SU-DHL-6 (cell line): ENCODE results near the gene ATP6V0B.

ENCODE experiments used
- H2AFZ ChIP-seq: fragments of 200-600 bp; sonication (generic); 2 replicates; pipeline ENCODE4 v1.6.1; 2014; ENCODE audit warnings: low read depth, mild to moderate bottlenecking, moderate library complexity, mixed read lengths, antibody characterized with exemption, low read length; ENCODE audit not compliant: severe bottlenecking
- H3F3A ChIP-seq: fragments of 200-600 bp; shearing (Covaris generic); 2 replicates; pipeline ENCODE4 v1.6.0; 2016; ENCODE audit warnings: antibody characterized with exemption, mild to moderate bottlenecking; ENCODE audit not compliant: insufficient read depth
- H3K27ac ChIP-seq: fragments of 200-600 bp; sonication (generic); 2 replicates; pipeline ENCODE4 v1.5.1; 2016; ENCODE audit warnings: low read depth, mild to moderate bottlenecking, low read length, moderate library complexity, mixed read lengths
- H3K27me3 ChIP-seq: fragments of 200-600 bp; sonication (generic), shearing (Covaris generic); 2 replicates; pipeline ENCODE4 v1.6.0; 2014; ENCODE audit warnings: mild to moderate bottlenecking, low read length
- H3K36me3 ChIP-seq: fragments of 200-600 bp; sonication (generic); 2 replicates; pipeline ENCODE4 v1.6.1; 2014; ENCODE audit warnings: mild to moderate bottlenecking, low read length, mixed read lengths
- H3K4me2 ChIP-seq: fragments of 300-600, 200-600 bp; shearing (Covaris generic), sonication (generic); 2 replicates; pipeline ENCODE4 v1.6.0; 2014; ENCODE audit warnings: low read length, low read depth, mild to moderate bottlenecking; ENCODE audit not compliant: poor library complexity, severe bottlenecking
- H3K4me3 ChIP-seq: fragments of 200-600 bp; sonication (generic); 2 replicates; pipeline ENCODE4 v1.5.1; 2014; ENCODE audit warnings: antibody characterized with exemption, low read length, mild to moderate bottlenecking, mixed read lengths; ENCODE audit not compliant: insufficient read depth, poor library complexity, severe bottlenecking
- H3K79me2 ChIP-seq: fragments of 200-600 bp; sonication (generic); 2 replicates; pipeline ENCODE4 v1.6.1; 2014; ENCODE audit warnings: mild to moderate bottlenecking, low read length, moderate library complexity; ENCODE audit not compliant: insufficient read depth
- H3K9ac ChIP-seq: fragments of 200-600 bp; sonication (generic); 2 replicates; pipeline ENCODE4 v1.7.0; 2014; ENCODE audit warnings: mild to moderate bottlenecking, low read length
- H3K9me2 ChIP-seq: fragments of 200-600 bp; sonication (generic); replicated peaks from 2 replicates; pipeline ENCODE4 v1.6.1; 2014; ENCODE audit warnings: low read length; ENCODE audit not compliant: insufficient read depth
- H3K9me3 ChIP-seq: fragments of 200-600 bp; sonication (generic); 2 replicates; pipeline ENCODE4 v1.6.1; 2014; ENCODE audit warnings: low read length, mixed read lengths; ENCODE audit not compliant: insufficient read depth
- H4K20me1 ChIP-seq: fragments of 200-600 bp; sonication (generic); 2 replicates; pipeline ENCODE4 v1.6.1; 2014; ENCODE audit warnings: low read depth, mild to moderate bottlenecking, antibody characterized with exemption, low read length, moderate library complexity, mixed read lengths
- EZH2phosphoT487 ChIP-seq: fragments of 200-600 bp; sonication (generic), shearing (Covaris generic); conservative IDR thresholded peaks from 2 replicates; pipeline ENCODE4 v1.6.1; 2018; ENCODE audit warnings: mild to moderate bottlenecking, antibody characterized with exemption, low read length, moderate library complexity, mixed read lengths
- TF ChIP-seq, protein P1 (sequence below): fragments of 200-600 bp; sonication (generic); IDR thresholded peaks from one replicate; pipeline ENCODE4 v1.5.1; 2017; ENCODE audit warnings: antibody characterized with exemption, mild to moderate bottlenecking, low read length, moderate library complexity; ENCODE audit not compliant: insufficient read depth, poor library complexity, severe bottlenecking

The ATP6V0B gene

DNA sequence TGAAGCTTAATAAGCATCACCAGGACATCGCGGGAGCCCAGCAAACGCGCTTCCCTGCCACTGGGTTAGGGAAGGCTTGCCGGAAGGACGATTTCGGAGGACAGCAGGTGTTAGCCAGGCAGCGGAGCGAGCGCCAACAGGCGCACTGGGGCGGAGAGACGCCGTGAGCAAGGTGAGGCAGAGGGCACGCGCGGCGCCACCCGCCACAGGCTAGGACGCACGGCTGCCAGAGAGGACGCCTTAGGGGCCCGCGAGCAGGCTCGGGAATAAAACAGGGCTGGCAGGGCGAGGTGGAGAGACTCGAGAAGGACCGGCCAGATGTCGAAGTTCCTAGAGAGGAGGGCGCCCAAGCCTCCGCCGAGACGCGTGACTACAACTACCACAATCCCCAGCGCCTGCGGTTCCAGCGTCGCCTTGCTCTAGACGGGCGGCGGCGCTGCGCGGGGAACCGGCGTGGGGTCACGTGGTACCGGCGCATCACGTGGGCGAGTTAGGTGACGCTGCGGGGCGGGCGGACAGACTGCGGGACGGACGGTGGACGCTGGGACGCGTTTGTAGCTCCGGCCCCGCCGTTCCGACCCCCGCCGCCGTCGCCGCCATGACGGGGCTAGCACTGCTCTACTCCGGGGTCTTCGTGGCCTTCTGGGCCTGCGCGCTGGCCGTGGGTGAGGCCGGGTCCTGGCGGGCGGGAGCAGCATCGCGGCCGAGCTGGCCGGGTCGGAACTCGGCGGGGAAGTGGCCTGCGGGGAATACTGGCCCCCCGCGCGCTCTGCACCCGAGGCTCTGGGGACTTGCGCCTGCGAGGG lies at the start of gene ATP6V0B:
Gene ATP6V0B (plus strand): TSS at position 518 of the 806 bp plus-strand sequence. CDS start 81 bp downstream, at position 599.
- Histone ChIP-seq H3K9me2 (no peaks in the 10 kb centered on the region), H2AFZ (peak within 1 kb of the TSS; percentile 82), H3F3A (peaks cover 41% of the 10 kb centered on the region), H3K27ac (peak within 1 kb of the TSS; percentile 81), H3K27me3 (no peaks in the 10 kb centered on the region), H3K4me3 (peak within 1 kb of the TSS; percentile 89), H3K9ac (peak within 1 kb of the TSS; percentile 99), H3K79me2 (peaks cover 37% of the 10 kb centered on the region), H3K9me3 (no peaks in the 10 kb centered on the region), H3K4me2 (peak within 1 kb of the TSS; percentile 72), H3K36me3 (no peaks in the 10 kb centered on the region), H4K20me1 (no peaks in the 10 kb centered on the region)
- TF ChIP-seq, protein P1, sequence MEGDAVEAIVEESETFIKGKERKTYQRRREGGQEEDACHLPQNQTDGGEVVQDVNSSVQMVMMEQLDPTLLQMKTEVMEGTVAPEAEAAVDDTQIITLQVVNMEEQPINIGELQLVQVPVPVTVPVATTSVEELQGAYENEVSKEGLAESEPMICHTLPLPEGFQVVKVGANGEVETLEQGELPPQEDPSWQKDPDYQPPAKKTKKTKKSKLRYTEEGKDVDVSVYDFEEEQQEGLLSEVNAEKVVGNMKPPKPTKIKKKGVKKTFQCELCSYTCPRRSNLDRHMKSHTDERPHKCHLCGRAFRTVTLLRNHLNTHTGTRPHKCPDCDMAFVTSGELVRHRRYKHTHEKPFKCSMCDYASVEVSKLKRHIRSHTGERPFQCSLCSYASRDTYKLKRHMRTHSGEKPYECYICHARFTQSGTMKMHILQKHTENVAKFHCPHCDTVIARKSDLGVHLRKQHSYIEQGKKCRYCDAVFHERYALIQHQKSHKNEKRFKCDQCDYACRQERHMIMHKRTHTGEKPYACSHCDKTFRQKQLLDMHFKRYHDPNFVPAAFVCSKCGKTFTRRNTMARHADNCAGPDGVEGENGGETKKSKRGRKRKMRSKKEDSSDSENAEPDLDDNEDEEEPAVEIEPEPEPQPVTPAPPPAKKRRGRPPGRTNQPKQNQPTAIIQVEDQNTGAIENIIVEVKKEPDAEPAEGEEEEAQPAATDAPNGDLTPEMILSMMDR = no peak
- no peak for TF ChIP-seq EZH2phosphoT487

DNA sequence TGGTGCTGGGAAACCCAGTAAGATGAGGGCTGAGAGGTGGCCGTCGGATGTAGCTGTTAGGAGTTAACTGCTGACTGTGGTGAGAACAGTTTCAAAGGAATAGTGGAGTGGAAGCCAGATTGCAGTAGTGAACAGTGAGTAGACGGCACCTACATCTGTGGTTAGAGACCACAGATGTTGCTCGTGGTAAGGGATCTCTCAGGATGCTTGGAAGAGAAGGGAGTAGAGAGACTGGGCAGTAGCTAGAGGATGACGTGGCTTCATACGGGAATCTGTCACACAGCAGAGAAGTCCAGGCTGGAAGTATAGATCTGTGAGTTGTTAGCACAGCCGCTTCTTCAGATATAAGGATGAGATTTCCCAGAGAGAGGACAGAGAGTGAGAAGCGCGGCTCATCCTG lies 48.9 kb upstream of the ATP6V0B start:
- H4K20me1 ChIP-seq = no peaks in the 10 kb centered on the region
- no peaks in the 10 kb centered on the region for H3K36me3 ChIP-seq
- H3K9me2 ChIP-seq = no peaks in the 10 kb centered on the region
- H3K4me2 ChIP-seq = no peak overlapping the region
- no peak overlapping the region for H3K4me3 ChIP-seq
- H3K27me3 ChIP-seq = no peaks in the 10 kb centered on the region
- TF ChIP-seq, protein P1 = no peak
- TF ChIP-seq EZH2phosphoT487 = no peak
- H3K9ac ChIP-seq = no peak overlapping the region
- H3K27ac ChIP-seq = no peak overlapping the region
- no peak overlapping the region for H2AFZ ChIP-seq
- no peaks in the 10 kb centered on the region for H3K9me3 ChIP-seq
- H3F3A ChIP-seq = no peaks in the 10 kb centered on the region
- no peaks in the 10 kb centered on the region for H3K79me2 ChIP-seq

DNA sequence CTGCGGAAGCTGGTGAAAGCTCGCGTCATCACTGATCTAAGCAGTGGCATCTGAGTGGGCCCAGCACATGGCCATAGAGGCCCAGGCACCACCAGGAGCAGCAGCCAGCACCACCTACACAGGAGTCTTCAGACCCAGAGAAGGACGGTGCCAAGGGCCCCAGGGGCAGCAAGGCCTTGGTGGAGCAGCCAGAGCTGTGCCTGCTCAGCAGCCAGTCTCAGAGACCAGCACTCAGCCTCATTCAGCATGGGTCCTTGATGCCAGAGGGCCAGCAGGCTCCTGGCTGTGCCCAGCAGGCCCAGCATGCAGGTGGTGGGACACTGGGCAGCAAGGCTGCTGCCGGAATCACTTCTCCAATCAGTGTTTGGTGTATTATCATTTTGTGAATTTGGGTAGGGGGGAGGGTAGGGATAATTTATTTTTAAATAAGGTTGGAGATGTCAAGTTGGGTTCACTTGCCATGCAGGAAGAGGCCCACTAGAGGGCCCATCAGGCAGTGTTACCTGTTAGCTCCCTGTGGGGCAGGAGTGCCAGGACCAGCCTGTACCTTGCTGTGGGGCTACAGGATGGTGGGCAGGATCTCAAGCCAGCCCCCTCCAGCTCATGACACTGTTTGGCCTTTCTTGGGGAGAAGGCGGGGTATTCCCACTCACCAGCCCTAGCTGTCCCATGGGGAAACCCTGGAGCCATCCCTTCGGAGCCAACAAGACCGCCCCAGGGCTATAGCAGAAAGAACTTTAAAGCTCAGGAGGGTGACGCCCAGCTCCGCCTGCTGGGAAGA lies 44.4 kb upstream of the ATP6V0B start:
- H3K36me3 ChIP-seq = no peaks in the 10 kb centered on the region
- no peak overlapping the region for H3K27ac ChIP-seq
- TF ChIP-seq, protein P1 = peak; percentile 27
- TF ChIP-seq EZH2phosphoT487 = no peak

More for the DNA sequence above, 44.4 kb upstream of the ATP6V0B start:
- Histone ChIP-seq H3K9ac (no peak overlapping the region), H3F3A (no peaks in the 10 kb centered on the region), H3K27me3 (no peaks in the 10 kb centered on the region), H3K9me3 (no peaks in the 10 kb centered on the region), H3K4me2 (no peak overlapping the region), H3K4me3 (no peak overlapping the region), H2AFZ (no peak overlapping the region), H3K9me2 (no peaks in the 10 kb centered on the region), H4K20me1 (no peaks in the 10 kb centered on the region), H3K79me2 (no peaks in the 10 kb centered on the region)
